NCI-H128 (cell line): ENCODE measurements around the gene CSTF2T.
A peak's percentile ranks its signal among the peaks of the same experiment; 100 is the strongest.

ENCODE experiments used
- DNase-seq: peaks from one replicate; lab custom pipeline; 2025; ENCODE audit not compliant: unreplicated experiment; lab: John Stamatoyannopoulos, UW

The CSTF2T gene, protein sequence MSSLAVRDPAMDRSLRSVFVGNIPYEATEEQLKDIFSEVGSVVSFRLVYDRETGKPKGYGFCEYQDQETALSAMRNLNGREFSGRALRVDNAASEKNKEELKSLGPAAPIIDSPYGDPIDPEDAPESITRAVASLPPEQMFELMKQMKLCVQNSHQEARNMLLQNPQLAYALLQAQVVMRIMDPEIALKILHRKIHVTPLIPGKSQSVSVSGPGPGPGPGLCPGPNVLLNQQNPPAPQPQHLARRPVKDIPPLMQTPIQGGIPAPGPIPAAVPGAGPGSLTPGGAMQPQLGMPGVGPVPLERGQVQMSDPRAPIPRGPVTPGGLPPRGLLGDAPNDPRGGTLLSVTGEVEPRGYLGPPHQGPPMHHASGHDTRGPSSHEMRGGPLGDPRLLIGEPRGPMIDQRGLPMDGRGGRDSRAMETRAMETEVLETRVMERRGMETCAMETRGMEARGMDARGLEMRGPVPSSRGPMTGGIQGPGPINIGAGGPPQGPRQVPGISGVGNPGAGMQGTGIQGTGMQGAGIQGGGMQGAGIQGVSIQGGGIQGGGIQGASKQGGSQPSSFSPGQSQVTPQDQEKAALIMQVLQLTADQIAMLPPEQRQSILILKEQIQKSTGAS

GRCh38 chr10:51699475-51700227 is at the start of gene CSTF2T:
Gene CSTF2T, minus strand, starts transcription at chr10:51699595. Its CDS starts 46 bp downstream, at chr10:51699549.
- DNase-seq = peak; percentile 57

- DNase-seq = no peak
Observed at GRCh38 chr10:51748959-51749358, 49.6 kb upstream of the CSTF2T start.

GRCh38 chr10:51747216-51747615 is 47.8 kb upstream of the CSTF2T start:
- no peak for DNase-seq

DNA sequence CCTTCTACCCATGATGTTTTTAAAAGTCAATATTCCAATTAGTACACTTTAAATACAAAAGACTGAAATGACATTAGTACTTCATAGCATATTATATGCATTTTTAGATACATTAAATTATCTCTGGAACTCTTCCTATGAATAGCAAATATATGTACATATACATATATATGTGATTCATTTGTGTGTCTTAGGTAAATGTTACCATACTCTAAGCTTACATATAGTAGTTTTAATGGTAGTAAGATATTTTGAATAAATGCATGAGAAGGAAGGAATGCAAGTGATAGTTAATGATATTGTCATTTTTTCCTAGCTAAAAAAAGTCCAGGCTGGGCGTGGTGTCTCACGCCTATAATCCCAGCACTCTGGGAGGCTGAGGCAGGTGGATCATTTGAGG is 46.0 kb upstream of the CSTF2T start:
- DNase-seq = no peak

- DNase-seq = no peak
Observed at GRCh38 chr10:51744235-51745000, 45.0 kb upstream of the CSTF2T start.

- DNase-seq = no peak
Observed at GRCh38 chr10:51743146-51743545, 43.8 kb upstream of the CSTF2T start.

- DNase-seq = no peak
Observed at GRCh38 chr10:51733057-51733456, 33.7 kb upstream of the CSTF2T start.

DNA sequence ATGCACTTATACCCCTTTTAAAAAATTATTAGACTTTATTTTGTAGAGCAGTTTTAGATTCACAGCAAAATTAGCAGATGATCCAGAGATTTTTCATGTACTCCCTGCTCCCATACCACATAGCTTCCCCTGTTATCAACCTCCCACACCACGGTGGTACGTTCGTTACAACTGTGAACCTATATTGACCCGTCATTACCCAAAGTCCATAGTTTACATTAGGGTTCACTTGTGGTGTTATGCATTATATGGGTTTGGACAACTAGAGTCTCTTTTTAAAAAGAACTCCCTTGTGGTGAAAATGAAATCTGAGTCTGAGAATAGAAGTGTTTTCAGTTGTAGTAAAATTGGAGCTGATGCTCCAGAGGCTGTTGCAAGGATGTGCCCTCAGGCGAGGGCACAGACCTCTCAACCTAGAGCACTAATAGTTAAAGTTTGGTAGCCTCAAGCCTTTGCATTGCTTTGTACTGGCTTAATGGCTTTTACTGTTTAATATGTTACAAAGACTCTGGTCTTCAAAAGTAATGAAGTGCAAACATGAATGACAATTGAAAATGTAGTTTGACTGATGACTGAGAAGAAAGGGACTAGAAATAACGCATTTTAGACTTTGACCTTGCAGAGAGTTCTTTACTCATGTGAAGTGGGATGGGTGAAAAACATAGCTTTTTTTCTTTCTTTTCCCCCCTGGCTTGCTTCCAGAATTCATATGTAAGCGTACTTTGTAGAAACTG is 30.6 kb upstream of the CSTF2T start:
- DNase-seq = no peak

GRCh38 chr10:51724038-51724437 is 24.6 kb upstream of the CSTF2T start:
- no peak for DNase-seq

GRCh38 chr10:51718804-51719291 is 19.5 kb upstream of the CSTF2T start:
- no peak for DNase-seq

- DNase-seq = no peak
Observed at GRCh38 chr10:51716981-51717380, 17.6 kb upstream of the CSTF2T start.

DNA sequence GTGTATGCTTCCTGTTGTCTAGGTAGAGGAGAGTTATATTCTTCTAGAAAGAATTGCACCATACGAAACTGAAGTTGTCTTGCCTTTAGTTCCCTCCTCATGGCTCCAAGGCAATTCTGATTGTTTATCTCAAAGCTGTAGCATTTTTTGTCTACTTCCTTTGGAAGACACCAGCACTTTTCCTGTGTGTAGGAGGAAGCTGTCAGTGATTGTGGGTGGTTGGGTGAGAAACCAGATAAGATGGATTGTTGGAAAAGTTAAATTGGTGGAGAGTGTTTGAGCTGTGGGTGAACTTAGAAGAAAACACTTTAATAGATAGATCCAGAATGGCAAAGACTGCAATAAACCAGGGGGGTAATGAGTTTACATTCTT is 12.1 kb upstream of the CSTF2T start:
- DNase-seq = no peak

DNA sequence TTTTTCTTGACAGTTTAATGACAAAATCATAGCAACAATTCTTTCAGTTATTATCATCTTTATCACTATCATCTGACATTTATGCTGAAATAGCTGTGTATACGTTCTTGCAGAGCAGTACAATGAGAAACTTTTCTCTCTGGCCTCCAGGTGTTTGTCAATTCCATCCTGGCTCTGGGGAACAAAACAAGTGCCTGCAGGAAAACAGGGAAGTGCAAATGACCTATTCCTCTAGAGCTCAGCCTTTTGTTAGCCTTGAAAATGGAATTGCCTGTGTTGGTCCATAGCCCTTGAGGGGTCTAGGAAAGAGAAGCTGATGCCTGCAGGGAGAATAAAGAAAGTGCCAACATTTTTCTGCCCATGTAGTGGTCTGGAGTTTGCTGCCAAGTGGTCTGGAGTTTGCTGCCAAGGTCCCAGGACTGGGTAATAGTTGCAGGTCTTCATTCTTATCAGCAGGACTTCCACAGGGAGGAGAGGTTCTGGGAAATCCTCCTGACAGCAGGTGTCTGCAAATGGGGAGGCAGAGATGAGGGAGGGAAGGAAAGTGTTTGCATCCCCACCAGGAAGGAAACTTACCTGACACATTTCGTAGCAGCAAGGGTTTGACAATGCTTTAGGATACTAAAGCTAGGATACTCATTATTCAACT is 10.1 kb upstream of the CSTF2T start:
- no peak for DNase-seq

DNA sequence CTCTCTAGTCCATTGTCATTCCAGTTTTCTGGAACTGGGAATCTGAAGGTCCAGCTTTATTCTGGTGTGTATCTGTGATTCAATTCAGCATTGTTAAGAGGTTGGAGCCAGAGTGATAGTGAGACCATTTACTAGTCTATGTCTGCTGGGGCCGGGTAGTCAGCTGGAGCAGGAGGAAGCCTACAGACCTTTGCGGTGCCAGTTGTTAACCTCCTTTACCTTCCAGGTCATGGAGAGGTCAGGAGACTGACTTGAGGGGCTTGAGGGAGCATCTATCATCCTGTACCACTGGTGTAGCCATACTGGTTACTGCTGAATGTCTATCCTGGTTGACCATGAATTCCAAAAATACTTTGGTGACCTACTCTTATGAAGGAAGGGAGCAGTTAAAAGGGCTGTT is 9.2 kb upstream of the CSTF2T start:
- DNase-seq = no peak

DNA sequence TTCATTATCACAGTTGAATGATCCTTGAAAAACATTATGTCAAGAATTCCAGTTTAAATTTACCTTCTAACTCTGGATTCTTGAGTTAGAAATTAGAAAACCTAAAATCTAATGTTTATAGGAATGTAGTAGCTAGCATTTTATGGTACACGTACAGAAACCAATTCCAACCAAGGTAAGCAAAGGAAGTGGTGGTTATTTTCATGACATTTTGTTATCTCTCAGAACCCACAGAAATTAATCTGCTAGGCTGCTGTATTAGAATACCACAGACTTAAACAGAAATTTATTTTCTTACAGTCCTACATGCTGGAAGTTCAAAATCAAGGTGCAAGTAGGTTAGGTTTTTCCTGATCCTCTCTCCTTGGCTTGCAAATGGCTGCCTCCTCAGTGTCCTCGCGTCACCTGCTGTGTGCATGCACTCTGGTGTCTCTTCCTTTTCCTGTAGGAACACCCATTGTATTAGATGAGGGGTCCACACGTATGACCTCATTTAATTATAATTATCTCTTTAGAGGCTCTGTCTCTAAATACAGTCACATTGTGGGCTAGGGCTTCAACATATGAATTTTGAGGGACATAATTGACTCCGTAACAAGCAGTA is 8.5 kb upstream of the CSTF2T start:
- DNase-seq = no peak

GRCh38 chr10:51707392-51707791 is 8.0 kb upstream of the CSTF2T start:
- DNase-seq = no peak

GRCh38 chr10:51706225-51706624 is 6.8 kb upstream of the CSTF2T start:
- no peak for DNase-seq

DNA sequence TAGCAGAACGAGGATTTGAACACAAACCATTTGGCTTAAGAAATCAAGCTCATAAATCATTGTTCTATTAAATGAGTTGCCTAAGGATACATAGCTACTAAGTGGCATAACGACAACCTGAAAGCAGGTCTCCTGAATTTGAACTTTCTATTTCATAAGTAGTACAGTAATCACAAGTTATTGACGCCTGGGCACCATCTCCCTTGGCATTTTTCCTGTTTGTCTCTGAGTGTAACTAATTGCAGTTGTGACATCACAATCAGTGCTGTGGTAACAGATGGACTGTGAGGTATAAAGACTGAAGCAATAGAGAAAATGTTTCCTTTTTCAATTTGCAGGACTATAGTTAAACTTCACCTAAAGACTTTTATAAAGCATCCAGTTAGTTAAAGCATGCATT is 6.4 kb upstream of the CSTF2T start:
- DNase-seq = no peak

DNA sequence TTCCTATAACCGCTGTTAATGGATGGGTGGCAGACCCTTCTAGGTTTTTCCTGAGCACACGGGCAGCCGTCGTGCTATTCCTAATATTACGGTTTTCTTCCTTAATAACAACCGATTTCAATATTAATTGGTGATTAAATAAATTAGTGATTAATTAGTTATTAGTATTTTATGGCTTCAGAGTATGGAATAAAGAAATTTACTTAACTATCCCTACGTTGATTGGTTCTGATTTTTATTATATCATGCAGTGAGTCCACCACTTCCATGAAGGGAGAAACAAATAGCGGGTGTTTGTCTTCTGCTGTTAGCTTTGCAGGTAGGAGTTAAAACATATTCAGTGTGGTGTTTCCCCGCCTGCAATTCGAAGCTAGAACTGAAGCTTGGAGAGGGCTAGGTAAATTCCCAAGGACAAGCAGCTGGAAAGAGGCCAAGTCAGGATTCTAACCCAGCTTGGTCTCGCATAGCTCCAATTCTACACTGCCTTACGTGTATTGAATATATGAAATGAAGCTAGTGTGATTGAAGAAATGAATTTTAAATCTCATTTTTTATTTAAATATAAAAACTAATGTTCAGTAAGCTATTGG is 928 bp upstream of the CSTF2T start:
- DNase-seq = no peak
